Colonic mucosa (tissue), 4 donors: ENCODE data around the gene DEPDC1B. TPM values are rescaled to one million over a fixed set of nuclear protein-coding genes. Genes with fewer than 3 reads are reported as not detected.

Experiments
- DNase-seq: peaks from one replicate; pipeline ENCODE4 v3.0.0-alpha.2; 2020
- H3K27ac ChIP-seq: fragments of 200-600 bp; one replicate; pipeline ENCODE4 v1.8.0; 2021
- H3K27me3 ChIP-seq: fragments of 200-600 bp; one replicate; pipeline ENCODE4 v1.8.0; 2021
- H3K36me3 ChIP-seq: fragments of 200-600 bp; one replicate; pipeline ENCODE4 v1.8.0; 2021
- H3K4me1 ChIP-seq: fragments of 200-600 bp; one replicate; pipeline ENCODE4 v1.8.0; 2021; ENCODE audit warnings: mild to moderate bottlenecking
- H3K4me3 ChIP-seq: fragments of 200-600 bp; one replicate; pipeline ENCODE4 v1.8.0; 2021
- H3K9ac ChIP-seq, 2 donors: one replicate each; pipeline ENCODE4 v1.7.0; 2013; ENCODE audit warnings: control low read depth in 2 of 2, low read depth in 2 of 2, low read length in 2 of 2
- H3K9me3 ChIP-seq: fragments of 200-600 bp; one replicate; pipeline ENCODE4 v1.8.0; 2021
- intact Hi-C: fragments of 100-400 bp; cut with DNase I; formaldehyde crosslinking; loops from one replicate; pipeline ENCODE4 v1.14.1; 2022
- total RNA-seq, 2 donors: library from RNA; stranded (reverse); fragmentation: NEBNext Ultra II Directional in 1 of 2; extraction: Animal tissue kit (Norgen Biotek cat#: 25700) in 1 of 2; gene quantifications; one replicate each; pipeline ENCODE4 v1.2.1, GENCODE V29; 2021
- TF ChIP-seq, protein P1 (sequence below): fragments of 200-600 bp; IDR thresholded peaks from one replicate; pipeline ENCODE4 v1.8.0; 2022; ENCODE audit warnings: antibody characterized with exemption, mild to moderate bottlenecking
- donor health status: healthy.
- donor health status: DM: no; HTN: no; CAD: no.
- donor health status: DM: no; HTN: no; CAD: no.

Gene DEPDC1B
- total RNA-seq, 2 donors from 2014 or later = 8.4 to 25.1 TPM

DNA sequence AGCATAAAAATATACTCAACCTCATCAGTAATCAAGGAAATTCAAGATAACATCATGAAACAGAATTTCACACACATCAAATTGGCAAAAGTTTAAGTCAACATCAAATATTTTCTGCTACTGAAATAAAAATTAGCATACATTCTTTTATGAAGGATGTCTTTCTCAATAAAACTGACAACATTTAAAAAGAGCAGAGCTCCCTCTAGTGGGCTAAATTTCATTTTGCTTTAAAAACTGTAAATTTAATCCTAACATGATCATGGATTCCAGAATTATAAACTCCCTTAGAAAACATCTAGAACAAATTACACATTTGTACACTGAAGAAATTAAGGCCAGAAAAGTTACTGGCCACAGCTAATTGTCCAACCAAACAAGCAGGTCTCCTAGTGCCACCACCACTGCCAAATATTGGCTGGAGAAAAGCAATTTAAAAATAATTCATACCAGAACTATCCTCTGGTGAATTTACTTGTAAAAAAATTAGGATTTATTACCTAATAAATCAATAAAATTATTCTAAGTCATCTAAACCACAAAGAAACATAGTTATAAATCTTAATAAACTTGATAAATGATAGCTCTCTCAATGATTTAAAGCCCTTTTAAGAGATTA lies 31.2 kb downstream of the DEPDC1B start:
- no peak overlapping the region for H3K27ac ChIP-seq
- no peak overlapping the region for H3K9ac ChIP-seq
- H3K4me3 ChIP-seq = no peak overlapping the region
- TF ChIP-seq, protein P1, sequence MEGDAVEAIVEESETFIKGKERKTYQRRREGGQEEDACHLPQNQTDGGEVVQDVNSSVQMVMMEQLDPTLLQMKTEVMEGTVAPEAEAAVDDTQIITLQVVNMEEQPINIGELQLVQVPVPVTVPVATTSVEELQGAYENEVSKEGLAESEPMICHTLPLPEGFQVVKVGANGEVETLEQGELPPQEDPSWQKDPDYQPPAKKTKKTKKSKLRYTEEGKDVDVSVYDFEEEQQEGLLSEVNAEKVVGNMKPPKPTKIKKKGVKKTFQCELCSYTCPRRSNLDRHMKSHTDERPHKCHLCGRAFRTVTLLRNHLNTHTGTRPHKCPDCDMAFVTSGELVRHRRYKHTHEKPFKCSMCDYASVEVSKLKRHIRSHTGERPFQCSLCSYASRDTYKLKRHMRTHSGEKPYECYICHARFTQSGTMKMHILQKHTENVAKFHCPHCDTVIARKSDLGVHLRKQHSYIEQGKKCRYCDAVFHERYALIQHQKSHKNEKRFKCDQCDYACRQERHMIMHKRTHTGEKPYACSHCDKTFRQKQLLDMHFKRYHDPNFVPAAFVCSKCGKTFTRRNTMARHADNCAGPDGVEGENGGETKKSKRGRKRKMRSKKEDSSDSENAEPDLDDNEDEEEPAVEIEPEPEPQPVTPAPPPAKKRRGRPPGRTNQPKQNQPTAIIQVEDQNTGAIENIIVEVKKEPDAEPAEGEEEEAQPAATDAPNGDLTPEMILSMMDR = peak; percentile 65
- intact Hi-C loops = loop anchor here (5.0 kb wide), 1 partner anchor 861 kb away; no protein-coding TSS in a partner anchor
- H3K4me1 ChIP-seq = peaks cover 10% of the 10 kb centered on the region
- H3K9me3 ChIP-seq = no peaks in the 10 kb centered on the region
- no peaks in the 10 kb centered on the region for H3K36me3 ChIP-seq
- no peak for DNase-seq
- no peaks in the 10 kb centered on the region for H3K27me3 ChIP-seq

DNA sequence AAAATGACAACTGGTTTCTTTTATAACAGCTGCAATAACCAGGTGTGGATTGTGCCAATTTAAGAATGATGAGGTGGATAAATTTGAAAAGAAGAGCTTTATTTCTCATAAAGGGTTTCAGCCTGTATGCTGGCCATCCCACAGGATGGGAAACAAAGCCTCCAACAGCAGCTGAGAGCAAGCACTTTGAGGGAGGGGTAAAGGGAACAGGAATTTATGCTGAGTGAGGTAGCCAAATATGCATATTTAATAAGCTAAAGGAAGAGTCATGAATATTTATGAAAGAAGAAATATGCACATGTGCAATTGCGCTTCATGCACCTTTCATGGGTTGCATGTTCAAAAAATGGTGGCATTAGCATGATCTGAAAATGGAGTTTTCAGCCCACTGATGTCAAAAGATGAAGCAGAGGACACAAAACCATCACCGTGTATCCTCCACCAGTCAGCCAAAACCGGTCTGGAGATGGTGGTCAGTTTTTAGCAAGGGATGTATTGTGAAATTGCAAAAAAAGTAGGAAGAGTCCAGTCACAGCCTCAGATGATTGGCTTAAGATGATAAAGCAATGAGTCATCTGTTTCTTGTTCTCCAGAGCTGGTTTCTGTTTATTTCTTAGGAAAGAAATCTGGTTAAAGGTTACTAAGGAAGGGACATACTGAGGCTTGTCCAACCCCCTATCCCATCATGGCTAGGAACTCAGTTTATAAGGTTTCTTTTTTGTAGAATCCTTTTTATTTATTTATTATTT lies 47.9 kb downstream of the DEPDC1B start:
- Histone ChIP-seq H3K9me3 (no peaks in the 10 kb centered on the region), H3K36me3 (no peaks in the 10 kb centered on the region), H3K9ac (no peak overlapping the region), H3K4me1 (no peaks in the 10 kb centered on the region), H3K4me3 (no peak overlapping the region), H3K27me3 (no peaks in the 10 kb centered on the region), H3K27ac (no peak overlapping the region)
- no peak for DNase-seq
- intact Hi-C loops = no loop called here
- TF ChIP-seq, protein P1 = no peak

DNA sequence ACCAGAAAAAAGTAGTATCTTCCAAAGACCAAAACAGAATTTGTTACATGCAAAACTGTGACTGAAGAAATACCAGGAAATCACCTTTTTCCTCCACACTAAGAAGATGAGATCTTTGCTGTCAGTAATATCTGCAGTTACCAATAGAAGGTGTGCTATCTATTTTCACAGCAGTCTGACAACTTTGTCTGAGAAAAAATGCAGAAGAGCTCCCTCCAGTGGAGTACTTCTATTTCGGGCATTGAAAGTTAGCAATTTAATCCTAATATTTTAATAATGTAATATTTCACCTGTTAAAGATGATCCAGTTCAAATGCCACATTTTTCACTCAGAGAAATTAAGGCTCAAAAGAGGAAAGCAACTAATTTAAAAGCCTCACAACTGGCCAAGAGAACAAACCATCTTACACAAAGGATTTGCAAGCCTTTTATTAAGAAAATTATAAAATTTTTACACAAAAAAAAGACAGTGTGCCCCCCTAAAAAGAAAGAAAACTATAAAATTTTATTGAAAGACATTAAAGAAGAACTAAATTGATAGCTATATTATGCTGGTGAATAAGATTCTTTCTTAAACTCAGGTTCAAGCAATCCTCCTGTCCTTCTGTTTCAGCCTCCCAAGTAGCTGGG lies 50.6 kb downstream of the DEPDC1B start:
- H3K4me3 ChIP-seq = no peak overlapping the region
- TF ChIP-seq, protein P1 = peak; percentile 44
- H3K27ac ChIP-seq = no peak overlapping the region
- no peaks in the 10 kb centered on the region for H3K4me1 ChIP-seq
- DNase-seq = no peak
- H3K9me3 ChIP-seq = no peaks in the 10 kb centered on the region
- intact Hi-C loops = loop anchor here (5.0 kb wide), 1 partner anchor 837 kb away; no protein-coding TSS in a partner anchor
- no peak overlapping the region for H3K9ac ChIP-seq
- no peaks in the 10 kb centered on the region for H3K36me3 ChIP-seq
- H3K27me3 ChIP-seq = no peaks in the 10 kb centered on the region

DNA sequence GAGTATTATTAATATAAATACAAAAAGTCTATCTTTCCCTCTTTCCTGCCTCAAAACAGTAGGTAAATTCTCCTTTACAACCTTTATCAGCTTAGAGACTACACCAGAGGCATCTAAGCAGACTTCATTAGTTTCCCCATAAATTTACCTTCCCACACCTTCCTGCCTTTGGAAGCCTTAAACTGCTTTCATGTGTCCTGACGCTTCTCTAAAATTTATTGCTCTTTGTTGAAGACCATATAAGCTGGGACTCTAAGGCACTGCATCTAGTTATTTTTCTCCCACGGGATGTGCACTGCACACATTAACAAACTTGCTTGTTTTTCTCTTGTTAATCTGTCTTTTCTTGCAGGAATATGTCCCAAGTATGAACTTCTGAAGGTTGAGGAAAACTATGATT lies 51.8 kb downstream of the DEPDC1B start:
- H3K9me3 ChIP-seq = no peaks in the 10 kb centered on the region
- no peak overlapping the region for H3K4me3 ChIP-seq
- no peak overlapping the region for H3K9ac ChIP-seq
- H3K27ac ChIP-seq = no peak overlapping the region
- no peak for DNase-seq
- TF ChIP-seq, protein P1 = no peak
- H3K4me1 ChIP-seq = no peaks in the 10 kb centered on the region
- H3K27me3 ChIP-seq = no peaks in the 10 kb centered on the region
- H3K36me3 ChIP-seq = no peaks in the 10 kb centered on the region
- intact Hi-C loops = loop anchor here (5.0 kb wide), 1 partner anchor 836 kb away; no protein-coding TSS in a partner anchor

DNA sequence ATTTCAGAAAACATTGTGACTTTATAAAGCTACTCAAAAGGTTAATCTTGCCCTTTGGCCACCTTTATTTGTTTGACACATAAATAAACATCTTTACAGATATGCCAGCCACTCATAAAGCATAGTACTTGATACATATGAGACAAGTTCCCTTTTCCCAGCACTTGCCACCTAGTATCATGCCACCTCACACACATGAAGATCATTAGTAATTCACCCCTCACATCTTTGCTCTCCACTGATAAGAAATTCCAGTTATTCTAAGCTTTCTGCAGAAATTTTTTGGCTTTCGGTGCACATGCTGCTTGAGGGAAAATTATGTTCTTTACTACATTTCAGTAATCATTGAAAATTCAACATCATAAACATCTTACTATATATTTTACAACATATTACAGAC lies 59.1 kb downstream of the DEPDC1B start:
- Histone ChIP-seq H3K4me1 (no peaks in the 10 kb centered on the region), H3K9me3 (no peaks in the 10 kb centered on the region), H3K9ac (no peak overlapping the region), H3K36me3 (no peaks in the 10 kb centered on the region), H3K4me3 (no peak overlapping the region), H3K27me3 (no peaks in the 10 kb centered on the region), H3K27ac (no peak overlapping the region)
- TF ChIP-seq, protein P1 = no peak
- intact Hi-C loops = no loop called here
- no peak for DNase-seq
